HG03025 (cell line): ENCODE data around the gene BARHL2.

Experiments used
- ATAC-seq: cut with Tn5 transposase; IDR thresholded peaks from one replicate; pipeline ENCODE4 v1.9.1; 2021; ENCODE audit warnings: mild to moderate bottlenecking, moderate library complexity; ENCODE audit not compliant: unreplicated experiment, low FRiP score

The BARHL2 gene

GRCh38 chr1:90716552-90717355 lies at the start of gene BARHL2:
Gene BARHL2 (minus strand): TSS chr1:90717302. CDS start chr1:90717195, 107 bp downstream.
- ATAC-seq, result no peak

- ATAC-seq, result no peak
Measured at GRCh38 chr1:90763930-90764329, 46.8 kb upstream of the BARHL2 start.

GRCh38 chr1:90763506-90763905 lies 46.4 kb upstream of the BARHL2 start:
- no peak for ATAC-seq

- no peak for ATAC-seq
Measured at GRCh38 chr1:90761781-90762589, 44.9 kb upstream of the BARHL2 start.

GRCh38 chr1:90761156-90761555 lies 44.1 kb upstream of the BARHL2 start:
- no peak for ATAC-seq

- no peak for ATAC-seq
Measured at GRCh38 chr1:90753556-90753955, 36.5 kb upstream of the BARHL2 start.

- ATAC-seq, result no peak
Measured at GRCh38 chr1:90748668-90749067, 31.6 kb upstream of the BARHL2 start.

- no peak for ATAC-seq
Measured at GRCh38 chr1:90746857-90747256, 29.8 kb upstream of the BARHL2 start.

GRCh38 chr1:90745972-90746371 lies 28.9 kb upstream of the BARHL2 start:
- no peak for ATAC-seq

- ATAC-seq, result no peak
Measured at GRCh38 chr1:90732136-90732535, 15.0 kb upstream of the BARHL2 start.

GRCh38 chr1:90731382-90732050 lies 14.4 kb upstream of the BARHL2 start:
- ATAC-seq, result no peak

- no peak for ATAC-seq
Measured at GRCh38 chr1:90730243-90731022, 13.3 kb upstream of the BARHL2 start.

GRCh38 chr1:90729504-90730242 lies 12.6 kb upstream of the BARHL2 start:
- no peak for ATAC-seq

- no peak for ATAC-seq
Measured at GRCh38 chr1:90728502-90729287, 11.6 kb upstream of the BARHL2 start.

GRCh38 chr1:90727917-90728501 lies 10.9 kb upstream of the BARHL2 start:
- ATAC-seq, result no peak

- no peak for ATAC-seq
Measured at GRCh38 chr1:90726986-90727480, 9.9 kb upstream of the BARHL2 start.

- no peak for ATAC-seq
Measured at GRCh38 chr1:90726425-90726985, 9.4 kb upstream of the BARHL2 start.
